Osteocyte (in vitro differentiated cells): Measurements from ENCODE around the gene ANO8. TPM values are rescaled to one million over a fixed set of nuclear protein-coding genes. Genes with fewer than 3 reads are reported as not detected.

Experiments
- DNase-seq: peaks from one replicate; pipeline ENCODE4 v3.0.0; 2021; ENCODE audit warnings: mixed read lengths; ENCODE audit not compliant: unreplicated experiment; ENCODE audit errors: extremely low spot score
- H3K27ac Mint-ChIP-seq: one replicate; pipeline ENCODE4 v1.8.0; 2021; ENCODE audit warnings: mild to moderate bottlenecking, mixed read lengths; ENCODE audit not compliant: unreplicated experiment
- H3K27me3 Mint-ChIP-seq: one replicate; pipeline ENCODE4 v1.8.0; 2021; ENCODE audit warnings: mixed read lengths; ENCODE audit not compliant: unreplicated experiment
- H3K36me3 Mint-ChIP-seq: one replicate; pipeline ENCODE4 v1.8.0; 2021; ENCODE audit warnings: mixed read lengths; ENCODE audit not compliant: unreplicated experiment
- H3K4me1 Mint-ChIP-seq: one replicate; pipeline ENCODE4 v1.8.0; 2021; ENCODE audit warnings: mixed read lengths; ENCODE audit not compliant: unreplicated experiment
- H3K4me3 Mint-ChIP-seq: one replicate; pipeline ENCODE4 v1.8.0; 2021; ENCODE audit warnings: mild to moderate bottlenecking, moderate library complexity, mixed read lengths; ENCODE audit not compliant: unreplicated experiment
- H3K9me3 Mint-ChIP-seq: one replicate; pipeline ENCODE4 v1.8.0; 2021; ENCODE audit warnings: mixed read lengths; ENCODE audit not compliant: unreplicated experiment
- CTCF ChIP-seq: fragments of 200-600 bp; sonication (generic); IDR thresholded peaks from 2 replicates; pipeline ENCODE4 v1.5.0; 2021; ENCODE audit warnings: antibody characterized with exemption, mild to moderate bottlenecking, moderate library complexity
- total RNA-seq: library from RNA; stranded (reverse); gene quantifications from 2 replicates; pipeline ENCODE4 v1.2.1, GENCODE V29; 2021

Gene ANO8
- total RNA-seq, 1 donor from 2014 or later: 21.9 TPM

DNA sequence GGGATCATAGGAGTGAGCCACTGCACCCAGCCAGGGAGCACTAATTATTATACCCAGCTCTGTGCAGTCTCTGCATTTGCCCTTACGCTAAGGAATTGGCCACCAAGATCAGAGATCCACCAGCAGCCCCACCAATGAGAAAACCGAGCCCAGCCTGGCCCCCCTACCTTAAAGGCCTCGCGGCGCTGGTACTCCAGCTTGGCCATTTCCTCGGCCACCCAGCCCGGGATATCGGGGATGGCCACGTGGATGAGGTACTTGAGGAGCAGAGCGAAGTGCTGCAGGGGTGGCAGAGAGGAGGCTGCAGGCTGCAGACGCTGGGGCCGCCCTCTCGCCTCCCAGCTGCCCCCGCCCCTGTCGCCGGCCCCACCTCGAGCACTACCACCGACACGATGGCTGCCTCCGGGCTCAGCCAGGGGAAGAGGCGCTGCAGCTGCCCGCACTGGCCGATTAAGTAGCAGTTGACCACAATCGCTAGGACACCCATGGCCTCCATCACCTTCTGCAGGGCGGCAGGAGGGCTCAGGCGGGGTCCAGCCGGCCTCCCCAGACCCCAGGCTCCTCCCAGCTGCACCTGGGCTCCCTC, 7.5 kb downstream of the ANO8 start:
- no peak overlapping the region for H3K27ac Mint-ChIP-seq
- H3K27me3 Mint-ChIP-seq: no peaks in the 10 kb centered on the region
- H3K9me3 Mint-ChIP-seq: no peaks in the 10 kb centered on the region
- peaks cover 3% of the 10 kb centered on the region for H3K36me3 Mint-ChIP-seq
- no peak for TF ChIP-seq CTCF
- H3K4me1 Mint-ChIP-seq: peaks cover 5% of the 10 kb centered on the region
- no peak for DNase-seq
- H3K4me3 Mint-ChIP-seq: no peak overlapping the region

DNA sequence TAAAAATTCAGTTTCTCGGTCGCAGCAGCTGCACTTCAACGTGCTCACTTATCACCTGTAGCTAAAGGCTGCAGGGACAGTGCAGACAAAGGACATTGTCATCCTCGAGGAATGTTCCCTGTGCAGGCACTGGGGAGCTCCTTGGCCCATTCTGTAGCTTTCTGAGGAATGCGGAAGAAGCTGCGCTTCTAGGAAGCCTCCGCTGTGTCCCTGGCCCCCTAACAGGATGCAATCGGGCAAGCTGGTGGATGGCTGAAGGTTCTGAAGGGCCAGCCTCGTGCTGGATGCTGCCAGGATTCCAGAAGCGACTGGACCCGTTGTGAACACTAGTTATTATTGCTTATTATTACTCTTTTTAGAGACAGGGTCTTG, 8.1 kb downstream of the ANO8 start:
- Mint-ChIP-seq H3K9me3 (no peaks in the 10 kb centered on the region), H3K27me3 (no peaks in the 10 kb centered on the region), H3K36me3 (peaks cover 3% of the 10 kb centered on the region), H3K4me1 (peaks cover 5% of the 10 kb centered on the region), H3K4me3 (no peak overlapping the region), H3K27ac (no peak overlapping the region)
- no peak for TF ChIP-seq CTCF
- no peak for DNase-seq

GRCh38 chr19:17325881-17326594, 8.6 kb downstream of the ANO8 start:
- no peak for DNase-seq
- Mint-ChIP-seq H3K9me3 (no peaks in the 10 kb centered on the region), H3K4me1 (peaks cover 5% of the 10 kb centered on the region), H3K4me3 (no peak overlapping the region), H3K27me3 (no peaks in the 10 kb centered on the region), H3K36me3 (peaks cover 3% of the 10 kb centered on the region), H3K27ac (no peak overlapping the region)
- TF ChIP-seq CTCF: no peak

GRCh38 chr19:17325133-17325532, 9.5 kb downstream of the ANO8 start:
- Mint-ChIP-seq H3K27ac (no peak overlapping the region), H3K27me3 (no peaks in the 10 kb centered on the region), H3K4me1 (peaks cover 5% of the 10 kb centered on the region), H3K36me3 (peaks cover 5% of the 10 kb centered on the region), H3K4me3 (no peak overlapping the region), H3K9me3 (no peaks in the 10 kb centered on the region)
- DNase-seq: no peak
- no peak for TF ChIP-seq CTCF

- Mint-ChIP-seq H3K27ac (no peak overlapping the region), H3K27me3 (no peaks in the 10 kb centered on the region), H3K4me3 (no peak overlapping the region), H3K4me1 (peaks cover 5% of the 10 kb centered on the region), H3K36me3 (peaks cover 8% of the 10 kb centered on the region), H3K9me3 (no peaks in the 10 kb centered on the region)
- no peak for DNase-seq
- TF ChIP-seq CTCF: no peak
These were observed 10.1 kb downstream of the ANO8 start for GRCh38 chr19:17324357-17325114.
